HG03095 (cell line): ENCODE data around the gene EYS.
"Not testable (repeated sequence)": the region's sequence is repeated elsewhere in the genome, so short reads cannot be mapped to it uniquely, and the experiment has no call there.

Experiments used
- ATAC-seq: cut with Tn5 transposase; IDR thresholded peaks from one replicate; pipeline ENCODE4 v1.9.1; 2021; ENCODE audit warnings: moderate library complexity; ENCODE audit not compliant: unreplicated experiment

The EYS gene

GRCh38 chr6:65112435-65112834, 594.6 kb downstream of the EYS start:
- ATAC-seq = no peak

- no peak for ATAC-seq
Observed at GRCh38 chr6:65110031-65110430, 597.0 kb downstream of the EYS start.

GRCh38 chr6:65098349-65098748, 608.7 kb downstream of the EYS start:
- ATAC-seq = no peak

GRCh38 chr6:65091561-65091960, 615.5 kb downstream of the EYS start:
- ATAC-seq = no peak

GRCh38 chr6:65088575-65088974, 618.5 kb downstream of the EYS start:
- ATAC-seq = no peak

GRCh38 chr6:65081756-65082155, 625.3 kb downstream of the EYS start:
- ATAC-seq = no peak

- ATAC-seq = no peak
Observed at GRCh38 chr6:65075705-65076230, 631.3 kb downstream of the EYS start.

- no peak for ATAC-seq
Observed at GRCh38 chr6:65072500-65072899, 634.5 kb downstream of the EYS start.

- ATAC-seq = no peak
Observed at GRCh38 chr6:65071480-65071879, 635.5 kb downstream of the EYS start.

GRCh38 chr6:65064844-65065243, 642.2 kb downstream of the EYS start:
- ATAC-seq = no peak

- no peak for ATAC-seq
Observed at GRCh38 chr6:65059568-65059967, 647.5 kb downstream of the EYS start.

GRCh38 chr6:65055545-65055944, 651.5 kb downstream of the EYS start:
- ATAC-seq = no peak

GRCh38 chr6:65052626-65053025, 654.4 kb downstream of the EYS start:
- ATAC-seq = no peak

- ATAC-seq = no peak
Observed at GRCh38 chr6:65045801-65046200, 661.2 kb downstream of the EYS start.

- no peak for ATAC-seq
Observed at GRCh38 chr6:65014006-65014405, 693.0 kb downstream of the EYS start.

GRCh38 chr6:65006788-65007187, 700.2 kb downstream of the EYS start:
- ATAC-seq = no peak

- no peak for ATAC-seq
Observed at GRCh38 chr6:65004283-65004682, 702.7 kb downstream of the EYS start.

- not testable (repeated sequence) for ATAC-seq
Observed at GRCh38 chr6:65002882-65003281, 704.1 kb downstream of the EYS start.

GRCh38 chr6:65000815-65001214, 706.2 kb downstream of the EYS start:
- no peak for ATAC-seq

- ATAC-seq = no peak
Observed at GRCh38 chr6:64998204-64998603, 708.8 kb downstream of the EYS start.

- ATAC-seq = no peak
Observed at GRCh38 chr6:64996301-64996700, 710.7 kb downstream of the EYS start.

GRCh38 chr6:64990652-64991304, 716.2 kb downstream of the EYS start:
- ATAC-seq = no peak

- ATAC-seq = no peak
Observed at GRCh38 chr6:64988148-64988547, 718.9 kb downstream of the EYS start.
